ENCODE data around the gene FAM131B.
A peak's percentile ranks its signal among the peaks of the same experiment; 100 is the strongest.

Gene FAM131B

GRCh38 chr7:143382126-143382790, 19.7 kb upstream of the FAM131B start:
- DNase-seq, result no peak

- peak; percentile 74 for DNase-seq
These were observed 19.1 kb upstream of the FAM131B start for GRCh38 chr7:143381427-143382125.

- peak; percentile 95 for DNase-seq
These were observed 18.3 kb upstream of the FAM131B start, which contains the start of gene ZYX for GRCh38 chr7:143380646-143381426. Gene ZYX, plus strand, starts transcription at chr7:143381345. Its CDS starts 227 bp downstream, at chr7:143381572.

- DNase-seq, result peak; percentile 83
These were observed 17.7 kb upstream of the FAM131B start for GRCh38 chr7:143380260-143380645.

GRCh38 chr7:143379611-143380259, 17.2 kb upstream of the FAM131B start:
- DNase-seq, result no peak

GRCh38 chr7:143376396-143376795, 13.9 kb upstream of the FAM131B start:
- no peak for DNase-seq

- no peak for DNase-seq
These were observed 13.0 kb upstream of the FAM131B start for GRCh38 chr7:143375298-143376034.

GRCh38 chr7:143374561-143374960, 12.0 kb upstream of the FAM131B start:
- no peak for DNase-seq

- no peak for DNase-seq
These were observed 10.8 kb upstream of the FAM131B start for GRCh38 chr7:143373255-143373794.

- peak; percentile 47 for DNase-seq
These were observed 9.6 kb upstream of the FAM131B start for GRCh38 chr7:143372070-143372469.

GRCh38 chr7:143369678-143370651, 7.5 kb upstream of the FAM131B start:
- no peak for DNase-seq

- no peak for DNase-seq
These were observed 5.9 kb upstream of the FAM131B start for GRCh38 chr7:143368387-143368786.

- DNase-seq, result peak; percentile 55
These were observed 5.5 kb upstream of the FAM131B start for GRCh38 chr7:143367972-143368371.

GRCh38 chr7:143363016-143363937, 764 bp upstream of the FAM131B start:
- DNase-seq, result no peak

- no peak for DNase-seq
These were observed 872 bp downstream of the FAM131B start for GRCh38 chr7:143361552-143362130.

GRCh38 chr7:143360788-143361551, 1.5 kb downstream of the FAM131B start:
- no peak for DNase-seq

GRCh38 chr7:143359771-143360353, 2.7 kb downstream of the FAM131B start:
- no peak for DNase-seq

GRCh38 chr7:143358626-143359025, 3.9 kb downstream of the FAM131B start:
- DNase-seq, result no peak
